ENCODE data around the gene GRAP2.
"Not testable (repeated sequence)": the region's sequence is repeated elsewhere in the genome, so short reads cannot be mapped to it uniquely, and the experiment has no call there.

GRAP2 gene

GRCh38 chr22:39898997-39899396, 1.9 kb upstream of the GRAP2 start:
- no peak for DNase-seq

- DNase-seq: no peak
Observed at GRCh38 chr22:39901565-39902146, 772 bp downstream of the GRAP2 start.

GRCh38 chr22:39904024-39904423, 3.1 kb downstream of the GRAP2 start:
- DNase-seq: not testable (repeated sequence)

GRCh38 chr22:39904862-39905261, 4.0 kb downstream of the GRAP2 start:
- no peak for DNase-seq

DNA sequence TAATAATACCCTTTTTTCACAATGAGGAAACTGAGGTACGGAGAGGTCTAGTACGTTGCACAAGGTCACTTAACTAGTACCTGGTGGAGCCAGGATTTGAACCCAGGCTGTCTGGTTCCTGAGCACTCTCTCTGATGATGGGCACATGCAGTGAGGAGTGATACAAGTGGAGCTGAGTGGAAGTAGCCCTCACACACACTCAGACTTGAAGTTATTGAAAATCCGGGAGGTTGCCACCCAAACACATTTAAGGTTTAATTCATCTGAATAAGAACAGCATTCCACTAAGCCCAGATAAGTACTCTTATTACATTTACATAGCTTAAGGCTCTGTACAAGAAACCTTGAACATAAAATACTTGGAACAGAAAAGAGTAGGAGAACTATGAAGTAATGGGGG, 4.8 kb downstream of the GRAP2 start:
- DNase-seq: no peak

DNA sequence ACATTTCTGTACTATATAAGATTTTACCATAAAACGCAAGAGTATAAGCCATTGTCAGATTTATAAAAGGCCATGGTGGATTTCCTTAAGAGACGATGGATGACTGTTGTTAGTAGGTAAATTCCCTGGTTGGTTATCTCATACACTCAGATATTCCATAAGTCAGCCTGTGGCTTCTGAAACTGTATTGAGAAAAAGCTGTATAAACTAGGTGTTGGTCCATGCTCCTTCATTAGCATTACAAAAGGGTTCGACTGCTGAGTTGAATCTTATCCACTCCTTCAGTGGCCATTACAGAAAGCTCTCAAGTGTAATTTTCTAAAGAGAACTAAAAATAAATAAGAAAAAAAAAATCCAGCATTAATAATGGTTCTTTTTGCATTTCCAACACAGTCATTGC, 5.3 kb downstream of the GRAP2 start:
- DNase-seq: no peak

- DNase-seq: no peak
Observed at GRCh38 chr22:39907047-39907446, 6.2 kb downstream of the GRAP2 start.

DNA sequence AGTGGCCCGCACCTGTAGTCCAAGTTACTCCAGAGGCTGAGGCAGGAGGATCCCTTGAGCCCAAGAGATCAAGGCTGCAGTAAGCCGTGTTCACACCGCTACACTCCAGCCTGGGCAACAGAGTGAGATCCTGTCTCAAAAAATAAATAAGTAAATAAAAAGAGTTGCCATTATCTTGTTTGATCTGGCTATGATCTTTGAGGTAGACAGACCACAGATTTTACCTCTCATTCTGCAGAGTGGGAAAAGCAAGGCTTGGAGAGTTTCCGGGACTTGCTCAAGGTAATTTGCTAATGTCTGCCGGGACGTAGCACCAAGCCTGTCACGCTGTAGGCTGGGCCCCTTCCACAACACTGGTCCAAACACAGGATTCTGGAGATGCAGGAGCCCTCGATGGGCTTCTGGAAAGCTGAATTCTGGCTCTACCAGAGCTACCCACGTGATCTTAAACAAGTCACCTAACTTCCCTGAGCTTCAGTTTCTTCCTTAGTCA, 6.8 kb downstream of the GRAP2 start:
- DNase-seq: no peak

- no peak for DNase-seq
Observed at GRCh38 chr22:39908136-39908535, 7.3 kb downstream of the GRAP2 start.

- no peak for DNase-seq
Observed at GRCh38 chr22:39908737-39909136, 7.9 kb downstream of the GRAP2 start.

- DNase-seq: no peak
Observed at GRCh38 chr22:39910876-39911613, 10.2 kb downstream of the GRAP2 start.

DNA sequence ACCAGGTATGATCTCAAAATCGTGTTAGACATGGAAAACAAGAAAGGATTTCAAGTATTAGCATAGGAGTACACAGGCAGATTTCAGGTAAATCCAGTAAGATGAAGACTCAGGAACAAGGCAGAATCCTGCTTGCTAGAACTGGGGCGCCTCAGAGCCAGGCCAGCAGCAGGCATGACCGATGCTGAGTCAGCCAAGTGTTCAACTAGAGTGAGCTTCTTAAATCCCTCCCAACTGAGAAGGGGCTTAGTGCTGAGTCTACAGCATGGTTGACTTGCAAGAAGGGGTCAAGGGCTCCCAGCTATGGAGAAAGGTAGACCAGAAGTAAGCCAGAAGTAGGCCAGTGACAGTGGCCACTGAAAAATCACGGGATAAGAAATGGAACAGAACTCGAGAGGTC, 12.4 kb downstream of the GRAP2 start:
- DNase-seq: no peak

GRCh38 chr22:39913886-39914285, 13.0 kb downstream of the GRAP2 start:
- no peak for DNase-seq

DNA sequence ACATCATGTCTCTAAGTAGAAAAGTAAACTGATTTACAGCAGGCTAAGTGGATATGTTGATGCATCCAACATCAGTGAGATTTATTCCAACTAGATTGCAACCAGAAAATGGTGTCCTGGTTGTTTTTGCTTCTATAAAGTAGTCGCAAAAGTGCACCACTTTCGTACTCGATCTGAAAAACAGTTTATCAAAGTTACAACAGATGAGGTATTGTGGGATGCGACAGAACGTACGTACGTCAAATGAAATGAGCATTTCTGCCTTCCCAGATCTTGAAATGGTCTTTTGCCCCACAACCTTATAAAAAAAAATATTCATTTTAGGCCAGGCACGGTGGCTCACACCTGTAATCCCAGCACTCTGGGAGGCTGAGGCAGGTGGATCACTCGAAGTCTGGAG, 13.7 kb downstream of the GRAP2 start:
- no peak for DNase-seq

DNA sequence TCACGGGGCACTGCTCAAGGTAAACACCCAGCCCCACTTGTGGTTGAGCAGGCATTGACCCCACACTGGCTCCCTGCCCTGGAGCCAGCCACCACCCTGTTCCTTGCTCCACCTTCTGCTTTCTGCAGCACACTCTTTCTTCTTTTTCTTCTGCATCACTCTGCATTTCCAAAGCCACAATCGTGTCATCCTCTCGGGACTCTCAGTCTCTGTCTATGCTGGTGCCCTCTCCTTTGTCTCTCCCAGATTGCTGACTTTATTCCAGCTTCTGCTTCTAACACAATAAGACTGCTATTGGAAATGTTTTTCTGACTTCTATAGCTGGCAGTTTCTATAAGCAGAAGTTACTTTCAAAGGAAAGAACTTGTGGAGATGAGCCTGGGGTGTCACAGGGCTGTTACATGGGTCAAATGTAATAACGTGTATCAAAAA, 14.4 kb downstream of the GRAP2 start:
- DNase-seq: no peak

GRCh38 chr22:39916496-39916895, 15.6 kb downstream of the GRAP2 start:
- DNase-seq: no peak

DNA sequence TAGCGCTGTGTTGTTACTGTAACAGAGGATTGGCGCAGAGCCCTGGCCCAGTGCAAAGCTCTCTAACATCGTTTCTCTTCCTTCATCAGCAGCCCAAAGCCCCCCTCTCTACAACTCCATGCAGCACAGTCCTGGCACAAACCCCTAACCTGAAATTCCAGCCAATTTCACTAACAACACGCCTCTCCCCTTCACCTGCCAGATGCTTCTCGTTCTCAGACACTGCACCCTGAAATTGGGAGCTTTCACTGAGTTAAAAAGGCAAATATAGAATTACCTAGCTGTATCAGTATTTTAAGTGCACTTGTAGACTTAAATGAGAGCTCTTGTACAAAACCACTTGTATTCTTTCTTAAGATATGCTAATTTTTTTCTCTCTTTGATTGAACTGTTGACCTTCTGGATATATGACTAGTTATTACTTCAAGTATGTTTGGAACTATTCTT, 16.3 kb downstream of the GRAP2 start:
- DNase-seq: no peak

GRCh38 chr22:39917776-39918495, 17.1 kb downstream of the GRAP2 start:
- no peak for DNase-seq

DNA sequence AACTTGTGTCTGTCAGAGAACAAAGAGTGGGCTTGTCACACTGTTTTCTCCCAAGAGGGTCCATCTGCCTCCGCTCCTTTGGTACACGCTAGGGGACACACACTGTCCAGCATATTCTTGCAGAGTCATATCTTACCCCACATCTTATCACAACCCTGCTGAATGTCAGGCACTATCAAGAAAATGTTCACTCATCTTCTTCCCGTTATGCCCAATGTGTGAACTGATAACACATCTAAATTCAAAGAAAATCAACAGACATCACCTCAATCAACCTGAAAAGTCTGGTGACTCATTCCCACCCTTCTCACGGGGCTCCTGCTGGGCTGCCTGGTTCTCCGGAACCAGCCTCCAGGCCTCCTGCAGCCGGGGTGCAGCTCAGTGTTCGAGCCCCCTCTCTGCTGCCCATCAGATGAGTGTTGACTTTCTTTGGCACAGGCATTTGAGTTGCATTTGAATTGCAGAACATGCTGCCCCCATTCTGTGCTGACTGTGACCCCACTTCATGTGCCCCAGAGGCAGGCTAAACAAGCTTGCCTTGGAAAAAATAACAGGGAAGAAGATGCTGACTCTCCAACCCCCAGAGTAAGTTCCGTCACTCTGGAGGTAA, 19.4 kb downstream of the GRAP2 start:
- no peak for DNase-seq

- no peak for DNase-seq
Observed at GRCh38 chr22:39923696-39924095, 22.8 kb downstream of the GRAP2 start.

DNA sequence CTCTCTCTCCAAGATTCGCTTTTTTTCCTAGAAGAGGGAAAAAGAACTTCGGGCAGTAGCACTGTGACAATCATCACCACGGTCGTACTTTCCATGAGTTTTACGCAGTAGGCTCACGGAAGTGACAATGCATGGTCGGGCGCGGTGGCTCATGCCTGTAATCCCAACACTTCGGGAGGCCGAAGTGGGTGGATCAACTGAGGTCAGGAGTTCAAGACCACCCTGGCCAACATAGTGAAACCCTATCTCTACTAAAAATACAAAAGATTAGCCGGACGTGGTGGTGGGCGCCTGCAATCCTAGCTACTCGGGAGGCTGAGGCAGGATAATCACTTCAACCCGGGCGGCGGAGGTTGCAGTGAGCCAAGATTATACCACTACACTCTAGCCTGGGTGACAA, 23.4 kb downstream of the GRAP2 start:
- no peak for DNase-seq

- no peak for DNase-seq
Observed at GRCh38 chr22:39925273-39925672, 24.4 kb downstream of the GRAP2 start.

GRCh38 chr22:39925909-39926679, 25.2 kb downstream of the GRAP2 start:
- DNase-seq: peak in 1 of 2 experiments; percentile 1
